ENCODE measurements around the gene RGS6. TPM values are rescaled to one million over a fixed set of nuclear protein-coding genes. Genes with fewer than 3 reads are reported as not detected.
"Not testable (repeated sequence)": the region's sequence is repeated elsewhere in the genome, so short reads cannot be mapped to it uniquely, and the experiment has no call there.

RGS6 gene
- total and polyA plus RNA-seq, 9 donors, result 3.7 to 9.3 (median 6.2) TPM

GRCh38 chr14:71941616-71942015 lies 9.4 kb downstream of the RGS6 start:
- H3K4me3 ChIP-seq (ENCODE audit: low read length); H3K36me3 ChIP-seq (ENCODE audit: control insufficient read depth, insufficient read depth, low read length); H3K27me3 ChIP-seq (ENCODE audit: control insufficient read depth, insufficient read depth, low read length); H3K4me1 ChIP-seq (ENCODE audit: control insufficient read depth, insufficient read depth, low read length); DNase-seq; H3K27ac ChIP-seq (ENCODE audit: low read length): not testable (repeated sequence)
- H3K9me3 ChIP-seq (replicated peaks; ENCODE audit: control insufficient read depth, low read depth, low read length), result peaks cover 13% of the 10 kb centered on the region
- 100% methylated on average over 2 of the region's 2 CpGs for WGBS (ENCODE audit: insufficient coverage)

GRCh38 chr14:71942904-71943694 lies 10.9 kb downstream of the RGS6 start:
- H3K9me3 ChIP-seq (replicated peaks; ENCODE audit: control insufficient read depth, low read depth, low read length), result peaks cover 13% of the 10 kb centered on the region
- H3K4me3 ChIP-seq (ENCODE audit: low read length), result no peak overlapping the region
- H3K36me3 ChIP-seq (ENCODE audit: control insufficient read depth, insufficient read depth, low read length), result no peaks in the 10 kb centered on the region
- no peaks in the 10 kb centered on the region for H3K27me3 ChIP-seq (ENCODE audit: control insufficient read depth, insufficient read depth, low read length)
- 66% methylated on average over 3 of the region's 4 CpGs for WGBS (ENCODE audit: insufficient coverage)
- no peaks in the 10 kb centered on the region for H3K4me1 ChIP-seq (ENCODE audit: control insufficient read depth, insufficient read depth, low read length)
- DNase-seq, result no peak
- no peak overlapping the region for H3K27ac ChIP-seq (ENCODE audit: low read length)

GRCh38 chr14:71943695-71944018 lies 11.4 kb downstream of the RGS6 start:
- peaks cover 13% of the 10 kb centered on the region for H3K9me3 ChIP-seq (replicated peaks; ENCODE audit: control insufficient read depth, low read depth, low read length)
- no CpG with 5 or more reads among the region's 1 CpG for WGBS (ENCODE audit: insufficient coverage)
- H3K27me3 ChIP-seq (ENCODE audit: control insufficient read depth, insufficient read depth, low read length), result no peaks in the 10 kb centered on the region
- H3K27ac ChIP-seq (ENCODE audit: low read length), result no peak overlapping the region
- H3K4me3 ChIP-seq (ENCODE audit: low read length), result no peak overlapping the region
- no peaks in the 10 kb centered on the region for H3K4me1 ChIP-seq (ENCODE audit: control insufficient read depth, insufficient read depth, low read length)
- H3K36me3 ChIP-seq (ENCODE audit: control insufficient read depth, insufficient read depth, low read length), result no peaks in the 10 kb centered on the region
- no peak for DNase-seq

GRCh38 chr14:71947947-71948500 lies 15.8 kb downstream of the RGS6 start:
- Histone ChIP-seq H3K4me3 (ENCODE audit: low read length) (no peak overlapping the region), H3K27me3 (ENCODE audit: control insufficient read depth, insufficient read depth, low read length) (no peaks in the 10 kb centered on the region), H3K9me3 (replicated peaks; ENCODE audit: control insufficient read depth, low read depth, low read length) (no peaks in the 10 kb centered on the region), H3K4me1 (ENCODE audit: control insufficient read depth, insufficient read depth, low read length) (no peaks in the 10 kb centered on the region), H3K36me3 (ENCODE audit: control insufficient read depth, insufficient read depth, low read length) (no peaks in the 10 kb centered on the region), H3K27ac (ENCODE audit: low read length) (no peak overlapping the region)
- no peak for DNase-seq
- 80% methylated on average over 2 of the region's 5 CpGs for WGBS (ENCODE audit: insufficient coverage)

- WGBS (ENCODE audit: insufficient coverage), result no CpG with 5 or more reads among the region's 6 CpGs
- DNase-seq, result no peak
- no peak overlapping the region for H3K4me3 ChIP-seq (ENCODE audit: low read length)
- no peaks in the 10 kb centered on the region for H3K4me1 ChIP-seq (ENCODE audit: control insufficient read depth, insufficient read depth, low read length)
- no peaks in the 10 kb centered on the region for H3K36me3 ChIP-seq (ENCODE audit: control insufficient read depth, insufficient read depth, low read length)
- no peak overlapping the region for H3K27ac ChIP-seq (ENCODE audit: low read length)
- H3K9me3 ChIP-seq (replicated peaks; ENCODE audit: control insufficient read depth, low read depth, low read length), result no peaks in the 10 kb centered on the region
- no peaks in the 10 kb centered on the region for H3K27me3 ChIP-seq (ENCODE audit: control insufficient read depth, insufficient read depth, low read length)
These were observed 20.4 kb downstream of the RGS6 start for GRCh38 chr14:71952381-71953363.

- Histone ChIP-seq H3K9me3 (replicated peaks; ENCODE audit: control insufficient read depth, low read depth, low read length) (no peaks in the 10 kb centered on the region), H3K36me3 (ENCODE audit: control insufficient read depth, insufficient read depth, low read length) (no peaks in the 10 kb centered on the region), H3K27me3 (ENCODE audit: control insufficient read depth, insufficient read depth, low read length) (no peaks in the 10 kb centered on the region), H3K4me1 (ENCODE audit: control insufficient read depth, insufficient read depth, low read length) (no peaks in the 10 kb centered on the region), H3K27ac (ENCODE audit: low read length) (no peak overlapping the region), H3K4me3 (ENCODE audit: low read length) (no peak overlapping the region)
- WGBS (ENCODE audit: insufficient coverage), result 47% methylated on average over 3 of the region's 3 CpGs
- no peak for DNase-seq
These were observed 24.8 kb downstream of the RGS6 start for GRCh38 chr14:71956920-71957563.

- H3K27me3 ChIP-seq (ENCODE audit: control insufficient read depth, insufficient read depth, low read length), result no peaks in the 10 kb centered on the region
- peak; percentile 22 for DNase-seq
- H3K36me3 ChIP-seq (ENCODE audit: control insufficient read depth, insufficient read depth, low read length), result no peaks in the 10 kb centered on the region
- no peaks in the 10 kb centered on the region for H3K4me1 ChIP-seq (ENCODE audit: control insufficient read depth, insufficient read depth, low read length)
- H3K9me3 ChIP-seq (replicated peaks; ENCODE audit: control insufficient read depth, low read depth, low read length), result no peaks in the 10 kb centered on the region
- H3K4me3 ChIP-seq (ENCODE audit: low read length), result no peak overlapping the region
- H3K27ac ChIP-seq (ENCODE audit: low read length), result no peak overlapping the region
- no CpG with 5 or more reads among the region's 5 CpGs for WGBS (ENCODE audit: insufficient coverage)
These were observed 26.8 kb downstream of the RGS6 start for GRCh38 chr14:71959055-71959454.

GRCh38 chr14:71960494-71961353 lies 28.5 kb downstream of the RGS6 start:
- Histone ChIP-seq H3K9me3 (replicated peaks; ENCODE audit: control insufficient read depth, low read depth, low read length) (no peaks in the 10 kb centered on the region), H3K36me3 (ENCODE audit: control insufficient read depth, insufficient read depth, low read length) (no peaks in the 10 kb centered on the region), H3K27me3 (ENCODE audit: control insufficient read depth, insufficient read depth, low read length) (no peaks in the 10 kb centered on the region), H3K4me3 (ENCODE audit: low read length) (no peak overlapping the region), H3K4me1 (ENCODE audit: control insufficient read depth, insufficient read depth, low read length) (no peaks in the 10 kb centered on the region), H3K27ac (ENCODE audit: low read length) (no peak overlapping the region)
- no peak for DNase-seq
- 83% methylated on average over 3 of the region's 8 CpGs for WGBS (ENCODE audit: insufficient coverage)

GRCh38 chr14:71961972-71962371 lies 29.7 kb downstream of the RGS6 start:
- Histone ChIP-seq H3K4me1 (ENCODE audit: control insufficient read depth, insufficient read depth, low read length) (no peaks in the 10 kb centered on the region), H3K9me3 (replicated peaks; ENCODE audit: control insufficient read depth, low read depth, low read length) (no peaks in the 10 kb centered on the region), H3K4me3 (ENCODE audit: low read length) (no peak overlapping the region), H3K27me3 (ENCODE audit: control insufficient read depth, insufficient read depth, low read length) (no peaks in the 10 kb centered on the region), H3K36me3 (ENCODE audit: control insufficient read depth, insufficient read depth, low read length) (no peaks in the 10 kb centered on the region), H3K27ac (ENCODE audit: low read length) (no peak overlapping the region)
- DNase-seq, result no peak
- no CpG with 5 or more reads among the region's 4 CpGs for WGBS (ENCODE audit: insufficient coverage)
